Endothelial cell of umbilical vein (primary cell): ENCODE results near the gene PRDX1. TPM values are rescaled to one million over a fixed set of nuclear protein-coding genes. Genes with fewer than 3 reads are reported as not detected.

Experiments used
- BruUV-seq: library from RNA; stranded (reverse); fragments of 400-500 nt; replicated peaks from 2 replicates; lab custom pipeline; 2021; lab: Mats Ljungman, UMichigan
- CTCF ChIA-PET: fragments of 300-600, 350-600 bp; sonication (Branson Sonifier 250); formaldehyde crosslinking; loops from one replicate; lab custom pipeline; 2021; ENCODE audit warnings: antibody characterized with exemption, inconsistent platforms; lab: Charles Lee
- POLR2A ChIA-PET: fragments of 300-600, 350-600 bp; sonication (Branson Sonifier 250); formaldehyde crosslinking; loops from one replicate; lab custom pipeline; 2021; ENCODE audit warnings: antibody characterized with exemption, inconsistent platforms; lab: Charles Lee
- DNase-seq: peaks from one replicate; pipeline ENCODE4 v3.0.0-alpha.2; 2011; ENCODE audit warnings: low read depth, low spot score
- FAIRE-seq: peaks from 2 replicates; lab custom pipeline; 2011; peaks lifted over from hg19 to GRCh38; lab: Jason Lieb, UNC
- H2AFZ ChIP-seq: 2 replicates; pipeline ENCODE4 v1.6.0; 2012; ENCODE audit warnings: low read depth, low read length, control low read depth, inconsistent platforms
- H3K27ac ChIP-seq: 2 replicates; pipeline ENCODE4 v1.5.1; 2011; ENCODE audit warnings: low read depth, mild to moderate bottlenecking, control low read depth, low read length, moderate library complexity; ENCODE audit not compliant: insufficient read depth
- H3K27me3 ChIP-seq, 2 experiments: 2 replicates each; pipeline versions ENCODE4 v1.6.0 to v1.6.1; 2011; ENCODE audit warnings: low read length in 2 of 2, mixed read lengths in 1 of 2; ENCODE audit not compliant: control insufficient read depth in 2 of 2, insufficient read depth in 2 of 2
- H3K36me3 ChIP-seq, 2 experiments: 2 replicates in 1 of 2; 3 replicates in 1 of 2; pipeline ENCODE4 v1.5.1; 2011; ENCODE audit warnings: low read length in 2 of 2, mild to moderate bottlenecking in 1 of 2, moderate library complexity in 1 of 2; ENCODE audit not compliant: control insufficient read depth in 2 of 2, insufficient read depth in 2 of 2; ENCODE audit errors: extremely low read depth in 1 of 2
- H3K4me1 ChIP-seq: 3 replicates; pipeline ENCODE4 v1.5.1; 2011; ENCODE audit warnings: mild to moderate bottlenecking, low read length; ENCODE audit not compliant: control insufficient read depth, insufficient read depth; ENCODE audit errors: extremely low read depth
- H3K4me2 ChIP-seq: 2 replicates; pipeline ENCODE4 v1.6.1; 2011; ENCODE audit warnings: low read length, control low read depth, mixed read lengths; ENCODE audit not compliant: insufficient read depth
- H3K4me3 ChIP-seq, 3 experiments: fragments of 200-600 bp in 1 of 3; sonication (generic), shearing (Covaris generic) in 1 of 3; replicated peaks in 1 of 3; 2 replicates each; pipeline ENCODE4 v1.5.1; 2011 to 2016; ENCODE audit warnings: control low read depth in 3 of 3, low read length in 3 of 3, mild to moderate bottlenecking in 2 of 3, inconsistent platforms in 1 of 3, low read depth in 1 of 3, moderate library complexity in 1 of 3; ENCODE audit not compliant: insufficient read depth in 1 of 3
- H3K79me2 ChIP-seq: 2 replicates; pipeline ENCODE4 v1.6.0; 2012; ENCODE audit warnings: low read length, inconsistent platforms; ENCODE audit not compliant: control insufficient read depth, insufficient read depth
- H3K9ac ChIP-seq: replicated peaks from 2 replicates; pipeline ENCODE3; 2011; ENCODE audit warnings: low read length, control low read depth; ENCODE audit not compliant: insufficient read depth; ENCODE audit errors: extremely low read depth
- H3K9me1 ChIP-seq: replicated peaks from 3 replicates; pipeline ENCODE4 v1.6.0; 2011; ENCODE audit warnings: mild to moderate bottlenecking, low read length; ENCODE audit not compliant: control insufficient read depth, insufficient read depth; ENCODE audit errors: extremely low read depth
- H3K9me3 ChIP-seq: replicated peaks from 2 replicates; pipeline ENCODE4 v1.5.1; 2012; ENCODE audit warnings: low read length, inconsistent platforms; ENCODE audit not compliant: control insufficient read depth, insufficient read depth
- H4K20me1 ChIP-seq: replicated peaks from 2 replicates; pipeline ENCODE3; 2011; ENCODE audit warnings: mild to moderate bottlenecking, low read length; ENCODE audit not compliant: control insufficient read depth, insufficient read depth; ENCODE audit errors: extremely low read depth
- EZH2 ChIP-seq: IDR thresholded peaks from 2 replicates; pipeline ENCODE4 v1.6.1; 2012; ENCODE audit warnings: borderline replicate concordance, low read depth, mild to moderate bottlenecking, moderate library complexity, low read length, inconsistent platforms; ENCODE audit not compliant: severe bottlenecking
- JUN ChIP-seq: IDR thresholded peaks from 2 replicates; pipeline ENCODE4 v1.6.1; 2011; ENCODE audit warnings: borderline replicate concordance, low read depth; ENCODE audit not compliant: insufficient read length, insufficient read depth
- MYC ChIP-seq: IDR thresholded peaks from one replicate; pipeline ENCODE4 v1.6.1; 2011; ENCODE audit warnings: mild to moderate bottlenecking, low read depth, low read length
- POLR2A ChIP-seq: IDR thresholded peaks from 2 replicates; pipeline ENCODE4 v1.6.1; 2012; ENCODE audit warnings: low read depth, mild to moderate bottlenecking, control low read depth, low read length
- dilution Hi-C: fragments of 300-500 bp; cut with MboI; formaldehyde crosslinking; loops from one replicate; pipeline ENCODE4 v1.15.0; 2019; ENCODE audit warnings: low sequenced_read_pairs; ENCODE audit not compliant: extremely low pct_ligation_motif_present
- intact Hi-C: fragments of 100-400 bp; cut with micrococcal nuclease; formaldehyde crosslinking; loops from one replicate; pipeline ENCODE4 v1.10.0; 2022
- polyA plus RNA-seq, 4 experiments: library from polyadenylated mRNA; depleted of rRNA in 3 of 4; stranded (reverse) in 3 of 4; unstranded in 1 of 4; fragments of >200 nt; gene quantifications; 2 replicates each; pipeline versions ENCODE4 v1.2.1 to v1.2.3, GENCODE V29; 2011 to 2012; ENCODE audit warnings: missing spikeins in 1 of 4
- total RNA-seq: library from RNA; stranded (reverse); gene quantifications from 2 replicates; pipeline ENCODE4 v1.2.3, GENCODE V29; 2021
- TF ChIP-seq, protein P1 (sequence below): IDR thresholded peaks from 2 replicates; pipeline ENCODE4 v1.6.1; 2011; ENCODE audit not compliant: insufficient read depth, insufficient read length
- TF ChIP-seq, protein P2 (sequence below), 2 donors: IDR thresholded peaks; 1 replicate in 1 of 2; 2 replicates in 1 of 2; pipeline ENCODE4 v1.5.1; 2011; ENCODE audit warnings: low read length in 2 of 2, mild to moderate bottlenecking in 2 of 2, moderate library complexity in 2 of 2, control low read depth in 1 of 2, inconsistent platforms in 1 of 2, low read depth in 1 of 2; ENCODE audit not compliant: insufficient read depth in 1 of 2; ENCODE audit errors: extremely low read depth in 1 of 2

PRDX1 gene
- total and polyA plus RNA-seq, 2 donors (not counting 3 experiments of a cell fraction or from before 2014, with no cell fraction given): 622 to 685 TPM

GRCh38 chr1:45569571-45569961 is 47.9 kb upstream of the PRDX1 start:
- Histone ChIP-seq H3K4me2 (no peak overlapping the region), H3K4me1 (no peaks in the 10 kb centered on the region), H3K36me3 (peaks cover 7 to 14% of the 10 kb centered on the region in 2 experiments), H3K9me3 (no peaks in the 10 kb centered on the region), H3K9me1 (no peaks in the 10 kb centered on the region), H3K9ac (no peak overlapping the region), H4K20me1 (no peaks in the 10 kb centered on the region), H3K4me3 (no peak overlapping the region), H3K27ac (no peak overlapping the region), H3K27me3 (no peaks in the 10 kb centered on the region), H3K79me2 (no peaks in the 10 kb centered on the region), H2AFZ (no peak overlapping the region)
- no peak for TF ChIP-seq POLR2A
- TF ChIP-seq, protein P1, sequence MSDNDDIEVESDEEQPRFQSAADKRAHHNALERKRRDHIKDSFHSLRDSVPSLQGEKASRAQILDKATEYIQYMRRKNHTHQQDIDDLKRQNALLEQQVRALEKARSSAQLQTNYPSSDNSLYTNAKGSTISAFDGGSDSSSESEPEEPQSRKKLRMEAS: no peak
- TF ChIP-seq, protein P2, sequence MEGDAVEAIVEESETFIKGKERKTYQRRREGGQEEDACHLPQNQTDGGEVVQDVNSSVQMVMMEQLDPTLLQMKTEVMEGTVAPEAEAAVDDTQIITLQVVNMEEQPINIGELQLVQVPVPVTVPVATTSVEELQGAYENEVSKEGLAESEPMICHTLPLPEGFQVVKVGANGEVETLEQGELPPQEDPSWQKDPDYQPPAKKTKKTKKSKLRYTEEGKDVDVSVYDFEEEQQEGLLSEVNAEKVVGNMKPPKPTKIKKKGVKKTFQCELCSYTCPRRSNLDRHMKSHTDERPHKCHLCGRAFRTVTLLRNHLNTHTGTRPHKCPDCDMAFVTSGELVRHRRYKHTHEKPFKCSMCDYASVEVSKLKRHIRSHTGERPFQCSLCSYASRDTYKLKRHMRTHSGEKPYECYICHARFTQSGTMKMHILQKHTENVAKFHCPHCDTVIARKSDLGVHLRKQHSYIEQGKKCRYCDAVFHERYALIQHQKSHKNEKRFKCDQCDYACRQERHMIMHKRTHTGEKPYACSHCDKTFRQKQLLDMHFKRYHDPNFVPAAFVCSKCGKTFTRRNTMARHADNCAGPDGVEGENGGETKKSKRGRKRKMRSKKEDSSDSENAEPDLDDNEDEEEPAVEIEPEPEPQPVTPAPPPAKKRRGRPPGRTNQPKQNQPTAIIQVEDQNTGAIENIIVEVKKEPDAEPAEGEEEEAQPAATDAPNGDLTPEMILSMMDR (IDR thresholded peaks at IDR 0.05; ENCODE audit: extremely low read depth in 1 of 2, insufficient read depth in 1 of 2, low read depth in 1 of 2, low read length in 2 of 2): no peak
- TF ChIP-seq MYC: no peak
- TF ChIP-seq EZH2: no peak
- no peak for TF ChIP-seq JUN
- POLR2A ChIA-PET: interaction anchor here (1.2 to 6.6 kb wide), 2 partner anchors 48 to 50 kb away, joined by 3 to 49 read pairs; partner anchors contain the start of gene PRDX1
- dilution Hi-C loops: no loop called here
- BruUV-seq: no TSS peak
- CTCF ChIA-PET: interaction anchor here (0.6 to 9.0 kb wide), 27 partner anchors 10 to 558 kb away, joined by 3 to 148 read pairs (median 6); partner anchors contain the start of genes AKR1A1, CCDC163, MMACHC and MUTYH
- DNase-seq (no peak), FAIRE-seq (no peak)
- intact Hi-C loops: no loop called here
